Heart right ventricle (tissue), 16 donors: ENCODE results near the gene SCN3B. TPM values are rescaled to one million over a fixed set of nuclear protein-coding genes. Genes with fewer than 3 reads are reported as not detected.

ENCODE experiments used
- ATAC-seq, 8 donors: fragments of 200-7000 bp; cut with Tn5 transposase; one replicate each; pipeline ENCODE4 v1.9.1; 2020; ENCODE audit warnings: mild to moderate bottlenecking in 8 of 8, moderate library complexity in 8 of 8, moderate number of reproducible peaks in 1 of 8
- DNase-seq, 2 donors: peaks; one replicate each; pipeline ENCODE4 v3.0.0-alpha.2; 2020
- H3K27ac ChIP-seq, 10 donors: fragments of 200-600 bp; sonication (generic) in 2 of 10; one replicate each; pipeline versions ENCODE4 v1.5.0 to v1.8.0; 2020 to 2022; ENCODE audit warnings: mild to moderate bottlenecking in 3 of 10
- H3K27me3 ChIP-seq, 7 donors: fragments of 200-600 bp; one replicate each; pipeline ENCODE4 v1.8.0; 2021 to 2022; ENCODE audit warnings: mild to moderate bottlenecking in 2 of 7
- H3K36me3 ChIP-seq, 9 donors: fragments of 200-600 bp; sonication (generic) in 1 of 9; one replicate each; pipeline versions ENCODE4 v1.5.0 to v1.8.0; 2020 to 2022; ENCODE audit warnings: mild to moderate bottlenecking in 2 of 9
- H3K4me1 ChIP-seq, 9 donors: fragments of 200-600 bp; sonication (generic) in 1 of 9; one replicate each; pipeline versions ENCODE4 v1.5.0 to v1.8.0; 2020 to 2022; ENCODE audit warnings: mild to moderate bottlenecking in 4 of 9
- H3K4me3 ChIP-seq, 10 donors: fragments of 200-600 bp; sonication (generic) in 2 of 10; one replicate each; pipeline versions ENCODE4 v1.5.0 to v1.8.0; 2020 to 2022; ENCODE audit warnings: mild to moderate bottlenecking in 7 of 10, moderate library complexity in 2 of 10
- H3K9me3 ChIP-seq, 11 donors: fragments of 200-600 bp in 10 of 11; sonication (generic) in 2 of 11; one replicate each; pipeline versions ENCODE4 v1.5.0 to v1.8.0; 2013 to 2022; ENCODE audit warnings: mild to moderate bottlenecking in 2 of 11, control low read depth in 1 of 11, moderate library complexity in 1 of 11
- CTCF ChIP-seq, 9 donors: fragments of 200-600 bp; sonication (generic) in 2 of 9; IDR thresholded peaks; one replicate each; pipeline versions ENCODE4 v1.5.0 to v1.8.0; 2021 to 2022; ENCODE audit warnings: antibody characterized with exemption in 9 of 9, mild to moderate bottlenecking in 5 of 9, moderate library complexity in 1 of 9
- WGBS, 2 donors: extraction: QIAGEN DNeasy Blood & Tissue Kit; methylation state at CpG; one replicate each; pipeline ENCODE4 v1.1.7; 2013; ENCODE audit warnings: inconsistent platforms in 1 of 2; 5-methylcytosine and 5-hydroxymethylcytosine counted together
- intact Hi-C, 10 donors: fragments of 100-400 bp; cut with DNase I; formaldehyde crosslinking; loops; one replicate each; pipeline versions ENCODE4 v1.11.1 to v1.14.2; 2022
- polyA plus RNA-seq, 2 donors: library from polyadenylated mRNA; stranded (reverse); fragments of 200-250 nt; gene quantifications; one replicate each; pipeline ENCODE4 v1.2.3, GENCODE V29; 2013
- total RNA-seq, 10 donors: library from RNA; stranded (reverse); fragmentation: NEBNext Ultra II Directional in 3 of 10; extraction: Animal tissue kit (Norgen Biotek cat#: 25700) in 3 of 10; gene quantifications; one replicate each; pipeline versions ENCODE4 v1.2.1 to v1.2.4, GENCODE V29; 2021 to 2023
- donor health status: Arrhythmogenic right ventricular cardiomyopathy.
- donor health status: ischemic (EF 13 %, LVEDD 7.1; RV severe dilation, severe dysfunction).
- donor health status: healthy with polysubstance abuse.
- donor health status: DM: no; HTN: yes; CAD: no.
- donor health status: DM: no; HTN: no; CAD: no.
- donor health status: ischemic (EF 25% LVEDD 6.9; RV normal size, moderate dysfunction).
- donor health status: ischemic (EF 25% LVEDD 5.7; RV mildly dilated, moderate dysfunction).
- donor health status: healthy.
- donor health status: DM: yes; HTN: yes; CAD: no.
- donor health status: Ischemic cardiomyopathy.
- donor health status: ischemic (EF 35%, LVEDD 5.7; RV mildly dilated, moderate dysfunction).
- donor health status: nonischemic (EF 11% LVEDD 7.7; RV severe dilation, severe dysfunction).
- donor health status: DM: yes; HTN: yes; CAD: no.
- donor health status: PGD.
- donor health status: ischemic (EF 29% LVEDD 5.4; RV normal size, mild dysfunction).
- donor health status: nonischemic (EF 23%, LVEDD 6.1; RV moderate dilation, normal function).

The SCN3B gene
- total and polyA plus RNA-seq, 12 donors = 0.26 to 3.4 (median 1.3) TPM

- DNase-seq (no peak), ATAC-seq (no peak)
- H3K27me3 ChIP-seq = peaks cover 0 to 70% (median 17%) of the 10 kb centered on the region in 7 donors
- no peak overlapping the region for H3K27ac ChIP-seq
- H3K4me3 ChIP-seq = no peak overlapping the region
- H3K4me1 ChIP-seq = no peaks in the 10 kb centered on the region
- H3K36me3 ChIP-seq = no peaks in the 10 kb centered on the region
- intact Hi-C loops = no loop called here
- H3K9me3 ChIP-seq = no peaks in the 10 kb centered on the region
- TF ChIP-seq CTCF (IDR thresholded peaks at IDR 0.05) = no peak
Measured at GRCh38 chr11:123692961-123693360, 38.5 kb upstream of the SCN3B start.

GRCh38 chr11:123690485-123690884 lies 36.1 kb upstream of the SCN3B start:
- Histone ChIP-seq H3K36me3 (no peaks in the 10 kb centered on the region), H3K4me3 (no peak overlapping the region), H3K27me3 (peaks cover 0 to 63% (median 13%) of the 10 kb centered on the region in 7 donors), H3K4me1 (no peaks in the 10 kb centered on the region), H3K27ac (no peak overlapping the region), H3K9me3 (no peaks in the 10 kb centered on the region)
- intact Hi-C loops = no loop called here
- WGBS, 2 donors = 74 to 75% methylated on average over 3 of the region's 3 CpGs
- DNase-seq = no peak
- no peak for ATAC-seq
- TF ChIP-seq CTCF (IDR thresholded peaks at IDR 0.05) = no peak

- no peak for DNase-seq
- TF ChIP-seq CTCF (IDR thresholded peaks at IDR 0.05) = no peak
Measured at GRCh38 chr11:123684601-123685000, 30.2 kb upstream of the SCN3B start.

GRCh38 chr11:123683428-123684170 lies 29.2 kb upstream of the SCN3B start:
- no peaks in the 10 kb centered on the region for H3K4me1 ChIP-seq
- no peak overlapping the region for H3K27ac ChIP-seq
- no peaks in the 10 kb centered on the region for H3K36me3 ChIP-seq
- 55 to 61% methylated on average over 8 of the region's 8 CpGs for WGBS, 2 donors
- no peak for ATAC-seq
- H3K4me3 ChIP-seq = no peak overlapping the region
- intact Hi-C loops = no loop called here
- DNase-seq = no peak
- TF ChIP-seq CTCF (IDR thresholded peaks at IDR 0.05) = no peak
- H3K9me3 ChIP-seq = peaks cover 0 to 7% (median 0%) of the 10 kb centered on the region in 11 donors
- H3K27me3 ChIP-seq = peaks cover 0 to 12% (median 6%) of the 10 kb centered on the region in 7 donors

More at GRCh38 chr11:123684601-123685000, 30.2 kb upstream of the SCN3B start:
- Histone ChIP-seq H3K4me3 (no peak overlapping the region), H3K36me3 (no peaks in the 10 kb centered on the region), H3K27ac (no peak overlapping the region), H3K27me3 (peaks cover 0 to 19% (median 6%) of the 10 kb centered on the region in 7 donors), H3K9me3 (peaks cover 0 to under 1% (median 0%) of the 10 kb centered on the region in 11 donors), H3K4me1 (no peaks in the 10 kb centered on the region)
- intact Hi-C loops = no loop called here
- ATAC-seq = no peak
- WGBS, 2 donors = 93 to 94% methylated on average over 6 of the region's 6 CpGs
